HAP-1 (cell line): Measurements from ENCODE around the gene MORC3.
"Not testable (repeated sequence)": the region's sequence is repeated elsewhere in the genome, so short reads cannot be mapped to it uniquely, and the experiment has no call there.

Experiments
- DNase-seq, 2 experiments: peaks; one replicate each; pipeline ENCODE4 v3.0.0-alpha.2; 2016 to 2020; ENCODE audit warnings: low spot score in 2 of 2
- H3K27me3 ChIP-seq: fragments of 250-450 bp; sonication (Bioruptor Pico); 2 replicates; pipeline ENCODE4 v1.5.1; 2020; ENCODE audit warnings: low read depth, mild to moderate bottlenecking, moderate library complexity
- H3K36me3 ChIP-seq: fragments of 250-450 bp; sonication (Bioruptor Pico); replicated peaks from 2 replicates; pipeline ENCODE4 v1.5.1; 2020; ENCODE audit warnings: mild to moderate bottlenecking
- H3K4me1 ChIP-seq: fragments of 250-450 bp; sonication (Bioruptor Pico); 2 replicates; pipeline ENCODE4 v1.5.1; 2020; ENCODE audit warnings: mild to moderate bottlenecking
- H3K4me3 ChIP-seq: fragments of 250-450 bp; sonication (Bioruptor Pico); 2 replicates; pipeline ENCODE4 v1.5.1; 2020; ENCODE audit warnings: mild to moderate bottlenecking, moderate library complexity
- H3K9me3 ChIP-seq: fragments of 250-450 bp; sonication (Bioruptor Pico); 2 replicates; pipeline ENCODE4 v1.5.1; 2020; ENCODE audit warnings: mild to moderate bottlenecking, moderate library complexity
- in situ Hi-C: fragments of 300-500 bp; cut with MboI; formaldehyde crosslinking; loops from 3 replicates; pipeline ENCODE4 v1.14.3; 2020; ENCODE audit warnings: low sequenced_read_pairs, inconsistent platforms, mixed read lengths

MORC3 gene

GRCh38 chr21:36382722-36383121, 62.7 kb downstream of the MORC3 start:
- H3K9me3 ChIP-seq, H3K36me3 ChIP-seq, DNase-seq, in situ Hi-C loops, H3K27me3 ChIP-seq, H3K4me3 ChIP-seq, H3K4me1 ChIP-seq: not testable (repeated sequence)

- H3K4me3 ChIP-seq: peak overlapping the region; percentile 67
These were observed 64.9 kb downstream of the MORC3 start for GRCh38 chr21:36384885-36385232.

GRCh38 chr21:36385233-36386030, 65.4 kb downstream of the MORC3 start, which contains the start of gene CHAF1B:
TSS of gene CHAF1B (plus strand) at chr21:36385392. CDS start at chr21:36386137, 745 bp downstream.
- Histone ChIP-seq H3K4me1 (peaks cover 9% of the 10 kb centered on the region), H3K36me3 (peaks cover 21% of the 10 kb centered on the region), H3K27me3 (no peaks in the 10 kb centered on the region), H3K9me3 (no peaks in the 10 kb centered on the region), H3K4me3 (peak within 1 kb of the TSS; percentile 67)
- in situ Hi-C loops: no loop called here
- DNase-seq: peak; percentile 61 to 91

More at GRCh38 chr21:36384885-36385232, 64.9 kb downstream of the MORC3 start:
- in situ Hi-C loops: no loop called here
- no peaks in the 10 kb centered on the region for H3K27me3 ChIP-seq
- DNase-seq: no peak
- H3K4me1 ChIP-seq: peaks cover 9% of the 10 kb centered on the region
- no peaks in the 10 kb centered on the region for H3K9me3 ChIP-seq
- H3K36me3 ChIP-seq: peaks cover 18% of the 10 kb centered on the region

GRCh38 chr21:36386031-36386642, 66.1 kb downstream of the MORC3 start:
- H3K36me3 ChIP-seq: peaks cover 28% of the 10 kb centered on the region
- in situ Hi-C loops: no loop called here
- peaks cover 9% of the 10 kb centered on the region for H3K4me1 ChIP-seq
- peak overlapping the region; percentile 67 for H3K4me3 ChIP-seq
- no peaks in the 10 kb centered on the region for H3K27me3 ChIP-seq
- H3K9me3 ChIP-seq: no peaks in the 10 kb centered on the region
- peak in 1 of 2 experiments; percentile 26 for DNase-seq

GRCh38 chr21:36388096-36388495, 68.1 kb downstream of the MORC3 start:
- Histone ChIP-seq H3K9me3 (no peaks in the 10 kb centered on the region), H3K36me3 (peaks cover 31% of the 10 kb centered on the region), H3K4me1 (peaks cover 9% of the 10 kb centered on the region), H3K4me3 (no peak overlapping the region), H3K27me3 (no peaks in the 10 kb centered on the region)
- in situ Hi-C loops: no loop called here
- DNase-seq: no peak

GRCh38 chr21:36388835-36389234, 68.8 kb downstream of the MORC3 start:
- peaks cover 9% of the 10 kb centered on the region for H3K4me1 ChIP-seq
- in situ Hi-C loops: no loop called here
- peak in 1 of 2 experiments; percentile 34 for DNase-seq
- no peak overlapping the region for H3K4me3 ChIP-seq
- no peaks in the 10 kb centered on the region for H3K27me3 ChIP-seq
- H3K36me3 ChIP-seq: peaks cover 35% of the 10 kb centered on the region
- no peaks in the 10 kb centered on the region for H3K9me3 ChIP-seq

- H3K27me3 ChIP-seq, DNase-seq, H3K4me3 ChIP-seq, H3K9me3 ChIP-seq, in situ Hi-C loops, H3K4me1 ChIP-seq: not testable (repeated sequence)
- H3K36me3 ChIP-seq: peaks cover 50% of the 10 kb centered on the region
These were observed 71.7 kb downstream of the MORC3 start for GRCh38 chr21:36391649-36392048.

- Histone ChIP-seq H3K36me3 (peaks cover 61% of the 10 kb centered on the region), H3K4me3 (no peak overlapping the region), H3K27me3 (no peaks in the 10 kb centered on the region), H3K4me1 (no peaks in the 10 kb centered on the region), H3K9me3 (no peaks in the 10 kb centered on the region)
- DNase-seq: no peak
- in situ Hi-C loops: no loop called here
These were observed 75.5 kb downstream of the MORC3 start for GRCh38 chr21:36395353-36396111.

- no peaks in the 10 kb centered on the region for H3K4me1 ChIP-seq
- DNase-seq: no peak
- no peaks in the 10 kb centered on the region for H3K27me3 ChIP-seq
- H3K9me3 ChIP-seq: no peaks in the 10 kb centered on the region
- no peak overlapping the region for H3K4me3 ChIP-seq
- H3K36me3 ChIP-seq: peaks cover 58% of the 10 kb centered on the region
- in situ Hi-C loops: no loop called here
These were observed 76.3 kb downstream of the MORC3 start for GRCh38 chr21:36396325-36396724.

- H3K4me3 ChIP-seq: no peak overlapping the region
- H3K27me3 ChIP-seq: no peaks in the 10 kb centered on the region
- peaks cover 60% of the 10 kb centered on the region for H3K36me3 ChIP-seq
- in situ Hi-C loops: no loop called here
- no peaks in the 10 kb centered on the region for H3K9me3 ChIP-seq
- H3K4me1 ChIP-seq: no peaks in the 10 kb centered on the region
- DNase-seq: no peak
These were observed 77.0 kb downstream of the MORC3 start for GRCh38 chr21:36396971-36397370.

GRCh38 chr21:36397606-36398005, 77.6 kb downstream of the MORC3 start:
- Histone ChIP-seq H3K36me3 (peaks cover 65% of the 10 kb centered on the region), H3K4me1 (no peaks in the 10 kb centered on the region), H3K9me3 (no peaks in the 10 kb centered on the region), H3K27me3 (no peaks in the 10 kb centered on the region), H3K4me3 (no peak overlapping the region)
- in situ Hi-C loops: no loop called here
- no peak for DNase-seq

GRCh38 chr21:36399736-36400135, 79.7 kb downstream of the MORC3 start:
- H3K4me1 ChIP-seq, H3K9me3 ChIP-seq, in situ Hi-C loops, H3K4me3 ChIP-seq, H3K27me3 ChIP-seq, DNase-seq: not testable (repeated sequence)
- peaks cover 69% of the 10 kb centered on the region for H3K36me3 ChIP-seq

- in situ Hi-C loops: no loop called here
- peaks cover 65% of the 10 kb centered on the region for H3K36me3 ChIP-seq
- no peaks in the 10 kb centered on the region for H3K27me3 ChIP-seq
- DNase-seq: no peak
- peaks cover 9% of the 10 kb centered on the region for H3K4me1 ChIP-seq
- no peak overlapping the region for H3K4me3 ChIP-seq
- H3K9me3 ChIP-seq: no peaks in the 10 kb centered on the region
These were observed 80.7 kb downstream of the MORC3 start for GRCh38 chr21:36400719-36401118.

- no peak for DNase-seq
- H3K4me3 ChIP-seq: no peak overlapping the region
- H3K36me3 ChIP-seq: peaks cover 68% of the 10 kb centered on the region
- H3K9me3 ChIP-seq: no peaks in the 10 kb centered on the region
- peaks cover 9% of the 10 kb centered on the region for H3K4me1 ChIP-seq
- in situ Hi-C loops: no loop called here
- no peaks in the 10 kb centered on the region for H3K27me3 ChIP-seq
These were observed 82.3 kb downstream of the MORC3 start for GRCh38 chr21:36402339-36402738.
